Activated T-cell treated with anti-CD3 and anti-CD28 coated beads, Interleukin-2, amount 50 U/mL, for 48 hours (primary cell): Measurements from ENCODE around the gene NADK.
A peak's percentile ranks its signal among the peaks of the same experiment; 100 is the strongest.

Experiments used
- DNase-seq, 2 experiments: peaks; one replicate each; pipeline ENCODE4 v3.0.0-alpha.2; 2020

NADK gene

DNA sequence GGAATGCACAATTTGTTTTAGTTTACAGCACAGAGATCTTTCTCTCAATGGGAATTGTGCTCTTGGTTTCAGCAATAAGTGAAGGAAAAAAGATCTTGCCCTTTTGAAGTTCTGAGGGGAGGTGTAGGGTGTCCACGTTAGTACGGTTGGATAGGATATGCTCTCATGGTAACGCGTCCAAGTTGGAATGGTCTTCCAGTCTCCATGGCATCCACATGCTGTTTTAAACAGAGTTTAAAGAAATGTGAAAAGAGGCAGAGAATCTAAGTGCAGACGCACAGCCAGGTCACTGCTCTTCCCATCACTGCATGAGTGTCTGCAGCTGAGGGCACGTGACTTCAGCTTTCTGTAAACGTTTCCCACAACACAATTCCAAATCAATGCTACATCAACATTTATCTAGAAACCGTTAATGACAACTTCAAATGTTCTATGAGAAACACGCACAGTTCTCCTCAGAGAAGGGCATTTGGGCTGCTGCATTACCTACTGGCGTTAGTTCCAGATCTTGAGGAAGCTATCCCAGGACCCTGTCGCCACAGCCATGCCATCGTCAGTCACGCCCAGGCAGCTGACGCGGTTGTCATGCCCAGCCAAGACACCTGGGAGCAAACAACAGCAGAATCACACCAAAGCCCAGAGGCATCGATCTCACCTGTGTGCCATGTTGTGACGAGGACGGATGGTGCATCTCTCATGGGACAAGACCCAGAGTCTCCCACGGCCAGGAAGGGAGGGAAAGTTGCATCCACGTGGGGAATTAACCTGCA lies 8.8 kb upstream of the NADK start:
- no peak for DNase-seq

DNA sequence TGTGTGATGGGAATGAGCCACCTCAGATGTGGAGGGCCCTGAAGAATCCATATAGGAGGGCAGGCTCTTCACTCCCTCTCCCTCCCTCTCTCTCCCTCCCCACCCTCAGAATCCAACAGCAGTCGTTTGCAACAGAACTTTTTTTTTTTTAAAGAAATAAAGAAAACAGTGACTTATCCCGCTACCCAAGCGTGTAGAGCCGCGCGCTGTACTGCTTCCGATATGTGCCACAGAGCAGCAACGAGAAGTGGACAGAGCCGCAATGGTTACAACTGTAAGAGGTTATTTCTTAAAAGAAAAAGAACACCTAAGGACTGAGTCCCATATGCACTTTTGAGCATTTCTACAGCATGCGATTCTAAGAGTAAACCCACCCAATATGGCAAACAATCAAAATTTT lies 7.4 kb upstream of the NADK start:
- DNase-seq, result no peak

DNA sequence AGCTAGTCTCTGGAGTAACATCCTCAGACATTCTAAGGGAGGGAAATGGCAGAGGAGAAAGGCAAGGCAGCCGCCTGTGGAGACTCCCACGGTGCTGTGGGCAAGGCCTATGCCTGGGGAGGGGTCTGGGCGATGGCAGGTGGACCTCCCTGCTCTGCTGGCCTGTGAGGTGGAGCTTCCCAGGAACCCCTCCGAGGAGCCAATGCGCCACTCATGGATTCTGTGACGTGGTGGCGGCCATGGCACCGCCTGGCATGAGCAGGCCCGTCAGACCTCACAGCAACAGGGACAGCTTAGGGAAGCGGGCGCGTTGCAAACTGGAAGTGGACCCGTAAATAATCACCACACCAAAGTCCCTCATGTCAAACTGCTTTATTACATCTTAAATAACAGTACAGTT lies 6.7 kb upstream of the NADK start:
- DNase-seq, result no peak

DNA sequence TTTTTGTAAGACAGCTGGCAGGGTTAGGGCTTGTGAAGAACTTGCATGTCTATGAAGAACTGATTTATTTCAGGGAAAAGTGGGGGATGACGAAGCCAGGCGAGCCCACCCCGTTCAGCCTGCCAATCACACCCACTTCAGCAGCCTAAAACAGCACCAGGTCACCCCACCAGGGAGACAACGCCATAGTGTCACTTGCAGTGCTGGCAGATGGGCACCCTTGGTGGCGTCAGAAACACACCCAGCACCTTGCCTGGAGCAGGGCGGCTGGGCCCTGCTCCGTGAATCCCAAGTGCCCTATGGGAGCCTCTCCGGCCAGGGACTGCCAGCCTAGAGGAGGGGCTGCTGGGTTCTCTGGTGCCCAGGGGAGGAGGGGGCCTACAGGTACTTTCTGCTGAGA lies 5.0 kb upstream of the NADK start:
- DNase-seq, result no peak

DNA sequence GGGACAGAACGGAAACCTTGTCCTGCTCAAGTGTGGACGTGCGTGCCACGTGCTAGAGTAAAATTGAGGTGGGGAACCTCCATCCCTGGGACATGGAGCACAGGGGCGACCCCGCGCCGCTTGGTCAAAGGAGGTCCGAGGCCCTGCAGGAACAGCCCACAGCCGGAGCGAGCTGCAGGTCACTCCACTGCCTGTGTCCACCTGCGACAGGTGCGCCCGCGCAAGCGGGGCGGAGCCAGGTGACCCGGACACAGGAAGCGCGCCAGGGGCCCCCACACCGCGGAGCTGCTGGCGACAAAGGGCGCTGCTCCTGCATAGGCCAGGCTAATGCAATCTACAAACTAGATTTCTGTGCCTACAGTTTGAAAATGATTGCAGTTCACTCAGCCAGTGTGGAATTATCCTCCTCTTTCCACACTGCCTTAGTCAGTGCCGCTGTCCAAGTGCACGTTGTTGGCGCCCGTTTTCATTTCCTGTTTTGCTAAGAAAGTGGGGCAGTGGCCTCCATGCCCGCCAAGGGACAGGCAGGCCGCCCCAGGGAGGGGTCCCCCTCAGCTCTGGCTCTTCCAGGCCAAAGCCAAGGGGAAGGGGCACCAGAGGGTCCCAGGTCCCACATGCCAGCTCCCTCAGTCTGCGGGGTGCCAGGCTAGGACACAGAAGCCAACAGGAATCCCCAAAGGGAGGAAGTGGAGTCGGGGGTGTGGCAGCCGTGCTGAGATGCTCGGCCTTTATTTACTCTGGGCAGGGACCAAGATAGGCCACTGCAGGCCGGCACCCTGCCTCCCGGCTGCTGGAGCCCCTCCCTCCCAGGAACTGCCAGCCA lies 4.3 kb upstream of the NADK start:
- DNase-seq, result peak; percentile 46 to 53

DNA sequence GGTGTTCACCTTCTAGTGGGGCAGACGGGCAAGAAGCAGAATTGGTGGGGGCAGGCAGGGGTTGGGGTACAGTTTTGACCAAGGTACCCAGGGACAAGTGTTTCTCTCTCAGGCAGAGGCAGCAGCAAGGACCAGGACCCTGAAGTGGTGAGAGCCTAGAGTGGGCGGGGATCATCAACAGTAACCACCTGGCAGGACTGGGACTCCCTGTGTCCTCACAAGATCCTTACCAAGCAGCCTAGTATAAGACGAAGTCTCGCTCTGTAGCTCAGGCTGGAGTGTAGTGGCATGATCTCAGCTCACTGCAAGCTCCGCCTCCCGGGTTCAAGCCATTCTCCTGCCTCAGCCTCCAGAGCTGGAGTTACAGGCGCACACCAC lies 3.2 kb upstream of the NADK start:
- peak in 1 of 2 experiments; percentile 28 for DNase-seq

DNA sequence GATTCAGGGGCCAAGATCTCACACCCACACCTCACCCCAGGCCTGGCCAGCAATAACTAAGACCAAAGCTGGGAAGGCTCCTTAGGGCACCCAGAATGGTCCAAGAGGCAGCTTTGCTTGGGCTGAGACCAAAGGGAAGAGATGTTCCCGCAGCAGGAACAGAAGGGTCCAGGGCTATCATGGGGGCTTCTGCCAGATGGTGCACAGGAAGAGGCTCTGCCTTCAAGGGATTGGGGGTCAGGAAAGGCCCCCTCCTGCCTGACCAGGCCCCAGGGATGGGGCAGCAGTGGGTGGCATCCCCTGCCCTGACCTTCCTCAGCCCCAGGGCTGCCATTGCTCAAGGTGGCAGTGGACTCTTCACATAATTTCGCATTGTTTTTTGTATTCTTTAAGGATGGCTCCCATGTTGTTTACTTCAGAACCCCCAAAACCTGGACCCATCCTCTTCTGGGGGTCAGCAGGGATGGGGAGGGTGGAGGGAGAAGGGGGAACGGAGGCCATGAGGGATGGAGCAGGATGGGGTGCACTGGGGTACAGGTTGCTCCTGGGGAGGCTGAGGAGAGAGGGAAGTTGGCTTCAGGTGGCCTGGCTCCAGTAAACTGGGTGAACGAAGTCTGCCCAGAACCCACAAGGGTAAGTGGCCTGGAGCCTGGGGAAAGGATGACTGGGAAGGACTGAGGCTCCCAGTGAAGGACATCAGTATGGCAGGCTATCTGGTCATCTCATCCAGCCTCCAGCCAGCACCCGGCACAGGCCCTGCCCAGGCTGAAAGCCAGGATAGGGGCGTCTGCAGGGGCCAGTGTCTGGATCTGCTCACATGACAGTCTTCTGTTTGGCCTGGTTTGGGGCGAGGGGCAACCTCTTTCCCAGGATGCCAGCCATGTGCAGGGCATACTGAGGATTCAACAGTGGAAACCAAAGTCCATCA lies 2.6 kb upstream of the NADK start:
- DNase-seq, result peak in 1 of 2 experiments; percentile 28

DNA sequence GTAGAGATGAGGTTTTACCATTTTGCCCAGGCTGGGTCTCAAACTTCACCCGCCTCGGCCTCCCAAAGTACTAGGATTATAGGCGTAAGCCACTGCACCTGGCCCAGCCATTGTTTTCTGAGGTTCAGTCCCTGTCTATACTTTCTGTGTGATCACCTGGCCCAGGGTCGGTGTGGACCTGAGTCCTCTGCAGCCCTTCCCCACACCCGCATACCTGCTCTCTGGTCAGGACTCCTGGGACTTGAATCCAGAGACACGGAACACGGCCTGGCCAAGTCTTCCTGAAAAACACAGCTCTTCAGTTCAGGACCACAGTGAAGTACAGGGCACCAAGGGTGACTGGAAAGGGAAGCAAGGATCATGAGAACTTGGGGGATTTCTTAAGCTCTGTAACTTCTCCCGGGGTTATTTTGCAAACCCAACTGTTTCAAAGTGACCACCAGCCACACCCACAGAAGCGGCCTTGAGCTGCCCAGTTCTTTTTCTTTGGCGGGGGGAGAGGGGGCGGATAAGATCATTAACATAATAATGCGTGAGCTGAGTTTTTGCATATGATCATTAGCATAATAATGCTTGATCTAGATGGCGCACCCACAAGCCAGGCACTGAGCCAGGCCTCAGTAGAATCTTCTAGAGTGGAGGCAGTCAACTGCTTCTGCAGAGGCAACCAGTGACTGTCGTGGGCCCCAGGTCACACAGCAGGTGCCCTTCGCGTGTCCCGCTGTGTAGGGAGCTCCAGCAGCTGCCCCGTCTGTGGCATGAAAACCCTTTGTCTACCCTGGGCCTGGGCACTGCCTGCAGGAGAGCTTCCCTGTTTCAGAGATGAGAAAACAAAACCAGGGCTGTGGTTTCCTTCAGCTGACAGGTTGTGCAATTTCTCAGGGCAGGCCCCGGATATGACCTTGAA lies 1.7 kb upstream of the NADK start:
- DNase-seq, result peak; percentile 70 to 75

DNA sequence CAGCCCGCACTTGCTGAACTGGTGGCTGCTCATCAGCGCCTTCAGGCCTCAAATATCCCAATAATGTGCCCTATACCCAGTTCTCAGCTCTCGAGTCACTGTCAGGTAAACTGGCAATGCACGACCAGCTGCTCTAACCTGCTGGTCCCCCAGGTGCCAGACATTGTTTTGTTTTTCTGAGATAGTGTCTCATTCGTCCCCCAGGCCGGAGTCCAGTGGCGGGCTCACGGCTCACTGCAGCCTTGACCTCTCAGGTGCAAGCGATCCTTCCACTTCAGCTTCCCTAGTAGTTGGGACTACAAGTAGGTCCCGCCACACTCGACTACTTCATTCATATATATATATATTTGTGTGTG lies 1.0 kb upstream of the NADK start:
- DNase-seq, result peak in 1 of 2 experiments; percentile 26

DNA sequence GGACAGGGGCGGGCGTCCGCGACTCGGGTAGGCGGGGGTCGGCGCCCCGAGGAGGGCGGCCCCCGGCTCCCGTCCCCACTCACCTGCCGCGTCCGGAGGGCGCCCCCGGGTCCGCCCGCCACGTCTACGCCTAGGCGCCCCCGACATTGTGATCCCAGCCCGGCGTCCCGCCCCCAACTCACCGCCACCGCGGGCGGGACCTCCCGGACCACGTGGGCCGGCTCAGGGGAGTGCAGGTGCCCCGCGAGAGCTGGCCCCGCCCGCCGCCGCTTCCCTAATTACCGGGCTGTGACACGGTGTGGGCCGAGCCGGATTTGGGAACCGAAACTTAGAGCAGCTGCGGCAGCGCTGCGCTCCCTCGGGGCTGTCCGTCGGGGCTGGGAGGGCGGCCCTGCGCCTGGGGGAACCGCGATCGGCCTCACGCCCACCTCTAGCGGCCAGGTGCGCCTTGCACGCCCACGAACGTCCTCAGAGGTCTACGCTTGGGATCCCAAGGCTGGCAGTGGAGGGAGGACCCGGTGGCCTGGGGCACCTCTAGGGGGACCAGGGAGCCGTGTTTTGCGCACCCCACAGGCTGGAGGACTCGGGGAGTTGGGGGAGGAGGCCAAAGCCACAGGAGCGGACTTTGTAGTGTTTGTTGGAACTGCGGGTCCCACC lies 521 bp upstream of the NADK start:
- DNase-seq, result peak; percentile 81 to 84

DNA sequence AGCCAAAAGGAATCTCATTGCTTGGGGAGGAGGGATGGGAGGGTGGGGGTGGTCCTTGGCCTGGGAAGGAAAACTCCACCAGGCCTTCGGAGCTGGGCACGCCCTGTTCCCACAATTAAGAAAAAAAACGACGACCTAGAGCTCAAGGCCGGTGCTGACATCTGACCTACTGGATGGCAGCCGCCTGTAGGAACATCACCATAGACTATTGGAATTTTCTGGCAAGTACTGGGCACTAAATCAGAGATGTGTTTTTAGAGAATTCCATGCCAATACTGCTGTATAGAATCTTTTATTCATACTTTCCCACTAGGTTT lies 729 bp downstream of the NADK start:
- no peak for DNase-seq

DNA sequence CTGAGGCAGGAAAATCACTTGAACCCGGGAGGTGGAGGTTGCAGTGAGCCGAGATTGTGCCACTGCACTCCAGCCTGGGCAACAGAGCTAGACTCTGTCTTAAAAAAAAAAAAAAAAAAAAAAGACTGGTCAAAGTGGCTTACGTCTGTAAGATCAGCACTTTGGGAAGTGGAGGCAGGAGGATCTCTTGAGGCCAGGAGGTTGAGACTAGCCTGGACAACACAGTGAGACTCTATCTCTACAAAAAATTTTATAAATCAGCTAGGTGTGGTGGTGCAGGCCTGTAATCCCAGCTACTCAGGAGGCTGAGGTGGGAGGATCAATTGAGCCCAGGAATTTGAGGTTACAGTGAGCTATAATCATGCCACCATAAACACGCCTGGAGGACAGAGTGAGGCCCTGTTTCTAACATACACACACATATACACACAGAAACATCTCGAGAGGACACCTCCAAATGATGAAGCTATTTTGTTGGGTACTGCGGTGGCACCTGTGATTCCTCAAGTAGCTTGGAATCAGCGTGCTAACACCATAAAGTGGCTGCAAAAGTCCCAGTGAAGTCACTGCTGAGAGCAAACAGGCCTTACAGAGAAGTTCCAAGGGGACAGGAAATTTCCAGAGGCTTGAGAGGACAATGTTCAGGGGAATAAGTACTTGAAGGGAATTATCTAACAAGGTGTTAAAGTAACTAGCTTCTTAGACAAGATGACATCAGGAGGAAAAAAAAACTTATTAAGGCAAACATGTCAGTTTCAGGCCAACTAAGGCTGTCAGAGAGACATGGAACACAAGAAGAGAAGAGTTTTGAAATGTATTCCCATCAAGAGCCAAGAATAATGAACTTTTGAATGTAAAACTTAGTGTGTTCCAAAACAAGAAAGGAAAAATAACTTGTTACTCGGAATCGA lies 1.3 kb downstream of the NADK start:
- no peak for DNase-seq

DNA sequence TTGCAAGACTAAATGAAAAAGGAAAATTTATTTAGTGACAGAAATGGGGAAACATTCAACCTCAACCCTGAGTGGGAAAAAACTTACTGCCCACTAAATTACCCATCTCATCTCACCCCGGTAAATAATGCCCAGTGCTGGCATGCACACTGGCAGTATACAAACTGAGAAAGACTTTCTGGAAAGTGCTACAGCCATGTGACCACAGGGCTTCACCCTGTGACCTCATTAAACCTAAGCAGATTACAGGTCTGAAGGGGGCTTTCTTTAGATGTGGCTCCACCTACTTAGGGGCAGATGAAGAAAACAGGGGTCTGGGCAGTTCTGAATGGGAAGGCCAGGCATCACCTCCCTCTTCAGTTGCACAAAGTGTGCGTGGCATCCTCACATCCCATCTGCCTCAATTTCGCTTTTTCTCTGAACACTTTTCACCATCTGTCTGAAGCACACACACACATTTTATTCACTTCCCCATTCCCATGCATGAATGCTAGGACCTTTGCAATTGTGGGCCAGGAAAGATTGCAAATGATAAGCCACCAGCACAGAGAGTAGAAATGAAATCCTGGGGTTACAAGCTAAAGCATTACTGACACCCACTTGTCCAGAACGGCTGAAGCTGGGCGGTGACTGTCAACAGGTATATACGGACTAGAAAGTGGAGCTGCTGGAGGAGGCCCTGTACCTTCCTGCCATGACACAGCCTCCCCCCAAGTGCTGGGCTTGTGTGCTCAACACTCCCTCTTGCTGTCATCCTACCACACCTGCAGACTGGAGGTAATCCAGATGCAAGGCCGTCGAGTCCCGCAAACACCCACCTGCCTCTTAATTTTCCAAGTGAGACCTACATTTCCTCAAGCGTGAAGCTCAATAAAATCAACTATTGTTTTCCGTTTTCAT lies 2.7 kb downstream of the NADK start:
- no peak for DNase-seq

DNA sequence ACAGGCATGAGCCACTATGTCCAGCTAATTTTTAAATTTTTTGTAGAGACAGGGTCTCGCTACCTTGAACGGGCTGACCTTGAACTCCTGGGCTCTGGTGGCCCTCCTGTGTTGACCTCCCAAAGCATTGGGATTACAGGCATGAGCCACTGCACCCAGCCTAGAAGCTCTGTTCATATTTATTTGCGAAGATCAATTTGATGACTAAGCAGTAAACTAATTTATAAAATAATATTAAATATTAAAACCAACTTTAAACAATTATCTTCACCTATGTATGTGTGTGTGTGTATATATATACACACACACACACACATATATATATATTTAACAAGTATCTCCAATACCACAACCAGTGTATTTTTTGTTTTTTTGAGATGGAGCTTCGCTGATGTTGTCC lies 4.4 kb downstream of the NADK start:
- DNase-seq, result no peak

DNA sequence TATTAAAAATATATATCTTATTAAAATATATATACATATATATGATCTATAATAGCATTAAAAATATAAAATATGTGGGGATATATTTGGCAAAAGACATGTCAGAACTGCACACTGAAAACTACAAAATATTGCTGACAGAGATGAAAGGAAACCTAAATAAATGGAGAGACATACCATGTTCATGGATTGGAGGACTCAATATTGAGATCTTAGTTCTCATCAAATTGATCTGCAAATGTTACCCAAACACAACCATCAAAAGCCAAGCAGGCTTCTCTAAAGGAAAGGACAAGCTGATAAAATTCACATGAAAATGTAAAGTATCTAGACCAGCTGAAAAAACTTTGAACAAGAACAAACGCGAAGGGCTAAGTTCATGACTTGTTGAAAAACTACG lies 7.2 kb downstream of the NADK start:
- DNase-seq, result no peak

DNA sequence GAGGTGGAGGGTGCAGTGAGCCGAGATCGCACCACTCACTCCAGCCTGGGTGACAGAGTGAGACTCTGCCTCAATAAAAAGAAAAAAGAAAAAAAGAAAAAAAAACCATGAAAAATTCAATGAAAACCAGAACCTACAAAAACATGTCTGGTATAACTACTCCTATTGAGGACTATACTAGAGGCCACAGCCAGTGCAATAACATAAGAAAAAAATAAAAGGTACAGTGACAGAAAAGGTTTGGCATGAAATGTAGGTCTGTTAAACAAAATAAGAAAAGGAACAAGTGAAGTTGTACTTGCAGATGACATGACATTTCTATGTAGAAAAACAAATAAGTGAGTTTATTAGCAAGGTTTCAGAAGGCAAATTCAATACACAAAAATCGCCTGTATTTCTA lies 8.2 kb downstream of the NADK start:
- DNase-seq, result no peak

DNA sequence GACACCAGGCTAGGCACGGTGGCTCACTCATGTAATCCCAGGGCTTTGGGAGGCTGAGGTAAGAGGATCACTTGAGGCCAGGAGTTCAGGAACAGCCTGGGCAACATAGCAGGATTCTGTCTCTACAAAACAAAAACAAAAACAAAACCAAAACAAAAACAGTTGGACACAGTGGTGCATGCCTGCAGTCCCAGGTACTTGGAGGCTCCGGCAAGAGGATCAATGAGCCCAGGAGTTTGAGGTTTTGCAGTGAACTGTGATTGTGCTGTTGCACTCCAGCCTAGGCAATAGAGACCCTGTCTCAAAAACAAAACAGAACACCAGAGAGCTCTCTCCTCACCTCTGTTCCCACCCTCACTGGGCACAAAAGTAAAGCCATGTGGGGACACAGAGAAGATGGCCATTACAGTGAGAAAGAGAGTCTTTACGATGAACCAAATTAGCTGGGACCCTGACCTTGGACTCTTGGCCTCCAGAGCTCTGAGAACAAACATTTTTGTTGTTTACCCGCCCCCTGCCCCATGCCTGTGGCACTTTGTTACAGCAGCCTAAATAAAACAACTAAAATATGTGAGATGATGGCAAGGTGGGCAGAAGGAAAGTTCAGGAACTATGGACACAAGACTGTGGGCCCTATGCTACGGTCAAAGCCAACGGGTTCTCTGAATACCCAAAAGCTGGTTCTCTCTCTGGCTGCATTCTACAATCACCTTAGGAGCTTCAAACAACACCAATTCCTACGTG lies 9.8 kb downstream of the NADK start:
- no peak for DNase-seq

DNA sequence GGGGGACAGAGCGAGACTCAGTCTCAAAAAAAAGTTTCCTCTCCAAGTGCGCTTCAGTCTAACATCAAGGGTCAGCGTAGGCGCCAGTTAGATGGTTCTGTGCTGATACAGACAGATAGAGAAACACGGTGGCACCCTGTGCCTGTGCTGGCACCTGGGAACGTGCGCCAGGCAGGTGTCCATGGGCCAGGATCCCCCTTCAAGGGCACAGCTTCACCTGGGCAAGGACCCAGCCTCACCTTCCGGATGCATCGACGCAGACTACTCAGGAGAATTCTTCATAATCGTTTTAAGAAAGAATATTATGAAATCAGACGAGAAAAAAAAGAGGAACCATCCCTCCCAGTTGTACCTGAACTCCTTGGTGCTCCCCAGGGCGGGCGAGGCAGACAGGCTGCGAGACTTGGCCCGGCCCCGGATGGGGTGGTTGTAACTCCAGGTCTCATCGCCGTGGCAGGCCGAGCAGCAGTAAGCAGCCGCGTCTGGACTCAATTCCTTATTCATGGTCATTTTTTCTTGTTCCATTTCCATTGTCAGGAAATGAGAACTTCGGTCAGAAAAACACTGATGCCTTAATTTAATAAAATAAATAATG lies 13.3 kb downstream of the NADK start:
- no peak for DNase-seq
